Osteocyte (in vitro differentiated cells): ENCODE measurements around the gene RAI14. TPM values are rescaled to one million over a fixed set of nuclear protein-coding genes. Genes with fewer than 3 reads are reported as not detected.

Experiments used
- DNase-seq: peaks from one replicate; pipeline ENCODE4 v3.0.0; 2021; ENCODE audit warnings: mixed read lengths; ENCODE audit not compliant: unreplicated experiment; ENCODE audit errors: extremely low spot score
- H3K27ac Mint-ChIP-seq: one replicate; pipeline ENCODE4 v1.8.0; 2021; ENCODE audit warnings: mild to moderate bottlenecking, mixed read lengths; ENCODE audit not compliant: unreplicated experiment
- H3K27me3 Mint-ChIP-seq: one replicate; pipeline ENCODE4 v1.8.0; 2021; ENCODE audit warnings: mixed read lengths; ENCODE audit not compliant: unreplicated experiment
- H3K36me3 Mint-ChIP-seq: one replicate; pipeline ENCODE4 v1.8.0; 2021; ENCODE audit warnings: mixed read lengths; ENCODE audit not compliant: unreplicated experiment
- H3K4me1 Mint-ChIP-seq: one replicate; pipeline ENCODE4 v1.8.0; 2021; ENCODE audit warnings: mixed read lengths; ENCODE audit not compliant: unreplicated experiment
- H3K4me3 Mint-ChIP-seq: one replicate; pipeline ENCODE4 v1.8.0; 2021; ENCODE audit warnings: mild to moderate bottlenecking, moderate library complexity, mixed read lengths; ENCODE audit not compliant: unreplicated experiment
- H3K9me3 Mint-ChIP-seq: one replicate; pipeline ENCODE4 v1.8.0; 2021; ENCODE audit warnings: mixed read lengths; ENCODE audit not compliant: unreplicated experiment
- CTCF ChIP-seq: fragments of 200-600 bp; sonication (generic); IDR thresholded peaks from 2 replicates; pipeline ENCODE4 v1.5.0; 2021; ENCODE audit warnings: antibody characterized with exemption, mild to moderate bottlenecking, moderate library complexity
- total RNA-seq: library from RNA; stranded (reverse); gene quantifications from 2 replicates; pipeline ENCODE4 v1.2.1, GENCODE V29; 2021

RAI14 gene
- total RNA-seq, 1 donor from 2014 or later, result 130 TPM

- Mint-ChIP-seq H3K9me3 (no peaks in the 10 kb centered on the region), H3K4me1 (peaks cover 39% of the 10 kb centered on the region), H3K36me3 (no peaks in the 10 kb centered on the region), H3K27ac (peak overlapping the region; percentile 87), H3K4me3 (no peak overlapping the region), H3K27me3 (no peaks in the 10 kb centered on the region)
- DNase-seq, result no peak
- no peak for TF ChIP-seq CTCF
Observed at GRCh38 chr5:34611464-34612415, 44.4 kb upstream of the RAI14 start.

DNA sequence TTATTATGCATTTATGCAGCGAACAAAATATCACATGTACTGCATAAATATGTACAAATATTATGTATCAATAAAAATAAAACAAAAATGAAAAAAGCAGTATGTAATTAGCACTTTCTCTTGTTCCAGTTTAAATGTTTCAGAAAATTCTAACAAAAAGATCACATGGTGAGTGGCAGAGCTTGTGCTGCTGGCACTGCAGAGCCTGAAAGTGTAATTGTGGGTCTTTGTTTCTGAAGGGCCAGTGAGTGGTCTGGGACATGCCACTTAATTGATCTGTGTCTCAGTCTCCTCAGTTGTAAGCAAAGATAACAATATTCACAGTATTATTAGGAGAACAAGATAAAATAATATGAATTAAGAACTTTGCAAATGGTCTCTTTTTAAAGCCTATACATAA is 39.5 kb upstream of the RAI14 start:
- no peaks in the 10 kb centered on the region for H3K27me3 Mint-ChIP-seq
- H3K27ac Mint-ChIP-seq, result no peak overlapping the region
- H3K4me1 Mint-ChIP-seq, result peaks cover 3% of the 10 kb centered on the region
- DNase-seq, result no peak
- TF ChIP-seq CTCF, result no peak
- no peaks in the 10 kb centered on the region for H3K9me3 Mint-ChIP-seq
- H3K36me3 Mint-ChIP-seq, result no peaks in the 10 kb centered on the region
- H3K4me3 Mint-ChIP-seq, result no peak overlapping the region

DNA sequence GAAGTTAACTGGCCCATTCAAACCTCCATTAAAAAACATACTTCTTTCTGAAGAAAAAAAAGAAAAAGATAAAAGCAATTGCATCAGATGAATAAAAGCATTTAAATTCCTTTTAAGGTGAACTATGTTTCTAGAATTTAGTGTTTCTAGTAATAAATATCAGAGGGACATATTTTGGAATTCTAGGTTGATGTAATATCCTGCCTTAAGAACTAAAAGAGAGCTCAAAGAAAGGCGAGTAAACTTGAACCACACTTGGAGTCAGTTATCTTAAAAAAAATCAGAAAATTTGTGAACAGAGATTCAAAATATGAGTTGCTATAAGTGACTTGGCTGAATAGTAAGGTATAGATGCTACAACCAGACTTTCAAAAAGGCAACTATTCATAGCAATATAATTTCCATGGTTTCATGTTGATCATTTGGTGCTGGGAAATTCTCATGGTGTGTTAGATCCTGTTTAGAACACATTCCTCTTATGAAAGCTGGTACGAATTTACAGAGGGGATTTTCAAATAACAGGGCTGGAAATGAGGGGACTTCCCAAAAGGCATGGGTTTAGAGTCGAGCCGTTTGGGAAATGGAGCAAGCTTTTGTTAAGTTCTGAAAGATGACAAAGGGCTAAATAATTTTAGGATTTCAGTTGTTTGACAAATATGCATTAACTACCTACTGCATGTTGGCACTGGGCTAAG is 37.6 kb upstream of the RAI14 start:
- Mint-ChIP-seq H3K27me3 (no peaks in the 10 kb centered on the region), H3K4me1 (peaks cover 11% of the 10 kb centered on the region), H3K27ac (no peak overlapping the region), H3K4me3 (no peak overlapping the region), H3K9me3 (no peaks in the 10 kb centered on the region), H3K36me3 (peaks cover 2% of the 10 kb centered on the region)
- DNase-seq, result no peak
- TF ChIP-seq CTCF, result no peak

DNA sequence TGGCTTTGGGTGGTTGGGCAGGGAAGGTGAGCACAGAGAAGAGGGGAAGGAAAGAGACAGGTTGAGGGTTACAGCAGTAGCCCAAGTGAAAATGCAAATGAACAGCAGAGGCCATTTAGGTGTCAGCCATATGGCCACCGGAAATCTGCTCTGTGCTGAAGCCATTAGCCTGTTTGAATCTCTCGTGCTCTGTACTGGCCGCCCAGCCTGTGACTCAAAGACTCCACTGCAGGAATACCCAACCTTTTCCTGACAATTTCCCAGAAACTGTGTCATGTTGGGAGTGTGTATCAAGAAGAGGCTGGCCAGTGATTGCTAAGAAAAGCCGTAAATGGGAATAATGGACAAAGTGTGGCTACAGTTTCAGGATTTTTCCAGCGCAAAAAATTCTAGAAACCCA is 35.9 kb upstream of the RAI14 start:
- no peak for DNase-seq
- Mint-ChIP-seq H3K9me3 (no peaks in the 10 kb centered on the region), H3K4me1 (peaks cover 11% of the 10 kb centered on the region), H3K36me3 (peaks cover 2% of the 10 kb centered on the region), H3K27ac (no peak overlapping the region), H3K27me3 (no peaks in the 10 kb centered on the region), H3K4me3 (no peak overlapping the region)
- TF ChIP-seq CTCF, result no peak
